ENCODE data around the gene FABP3. TPM values are rescaled to one million over a fixed set of nuclear protein-coding genes. Genes with fewer than 3 reads are reported as not detected.

FABP3 gene
- total and polyA plus RNA-seq, 2 donors (not counting 3 experiments of a cell fraction or from before 2014, with no cell fraction given): 0.84 to 2.6 TPM

- Histone ChIP-seq H3K4me1 (ENCODE audit: control insufficient read depth, extremely low read depth, insufficient read depth, low read length) (no peaks in the 10 kb centered on the region), H3K9me1 (replicated peaks; ENCODE audit: control insufficient read depth, extremely low read depth, insufficient read depth, low read length) (no peaks in the 10 kb centered on the region), H2AFZ (ENCODE audit: low read depth, low read length) (no peak overlapping the region), H3K9ac (replicated peaks; ENCODE audit: extremely low read depth, insufficient read depth, low read length) (no peak overlapping the region), H3K9me3 (replicated peaks; ENCODE audit: control insufficient read depth, insufficient read depth, low read length) (no peaks in the 10 kb centered on the region), H3K79me2 (ENCODE audit: control insufficient read depth, insufficient read depth, low read length) (no peaks in the 10 kb centered on the region), H3K4me3 (replicated peaks in 1 of 3; ENCODE audit: insufficient read depth in 1 of 3, low read depth in 1 of 3, low read length in 3 of 3) (no peak overlapping the region), H3K27ac (ENCODE audit: insufficient read depth, low read depth, low read length) (no peak overlapping the region), H3K36me3 (ENCODE audit: control insufficient read depth in 2 of 2, extremely low read depth in 1 of 2, insufficient read depth in 2 of 2, low read length in 2 of 2) (peaks cover 0 to 12% of the 10 kb centered on the region in 2 experiments), H3K27me3 (ENCODE audit: control insufficient read depth in 2 of 2, insufficient read depth in 2 of 2, low read length in 2 of 2) (no peaks in the 10 kb centered on the region), H4K20me1 (replicated peaks; ENCODE audit: control insufficient read depth, extremely low read depth, insufficient read depth, low read length) (no peaks in the 10 kb centered on the region), H3K4me2 (ENCODE audit: insufficient read depth, low read length) (no peak overlapping the region)
- DNase-seq (ENCODE audit: low read depth, low spot score) (no peak), FAIRE-seq (no peak)
- BruUV-seq (replicated peaks): no TSS peak
- intact Hi-C loops (cut with micrococcal nuclease) (no loop called here), dilution Hi-C loops (cut with MboI; ENCODE audit: extremely low pct_ligation_motif_present, low sequenced_read_pairs) (no loop called here)
- ChIA-PET POLR2A (no interaction called here), CTCF (no interaction called here)
- TF ChIP-seq EZH2 (IDR thresholded peaks at IDR 0.05; ENCODE audit: borderline replicate concordance, low read depth, low read length, severe bottlenecking) (no peak), CTCF (IDR thresholded peaks at IDR 0.05; ENCODE audit: extremely low read depth in 1 of 2, insufficient read depth in 1 of 2, low read depth in 1 of 2, low read length in 2 of 2) (no peak), POLR2AphosphoS5 (IDR thresholded peaks at IDR 0.05; ENCODE audit: insufficient read depth, low read depth, low read length) (no peak), FOS (IDR thresholded peaks at IDR 0.05; ENCODE audit: borderline replicate concordance, insufficient read depth, low read length) (no peak), MYC (IDR thresholded peaks at IDR 0.05; ENCODE audit: low read depth, low read length) (no peak), MAX (IDR thresholded peaks at IDR 0.05; ENCODE audit: insufficient read depth, insufficient read length) (no peak), GATA2 (IDR thresholded peaks at IDR 0.05; ENCODE audit: insufficient read depth, insufficient read length, low read depth, low read length) (no peak), JUN (IDR thresholded peaks at IDR 0.05; ENCODE audit: borderline replicate concordance, insufficient read depth, insufficient read length, low read depth) (no peak), POLR2A (IDR thresholded peaks at IDR 0.05; ENCODE audit: low read depth, low read length) (no peak)
Measured at GRCh38 chr1:31364561-31365250, 8.2 kb downstream of the FABP3 start.
